ENCODE data around the gene PHYKPL. TPM values are rescaled to one million over a fixed set of nuclear protein-coding genes. Genes with fewer than 3 reads are reported as not detected.
"Not testable (repeated sequence)": the region's sequence is repeated elsewhere in the genome, so short reads cannot be mapped to it uniquely, and the experiment has no call there.

PHYKPL gene
- total RNA-seq, 1 donor from 2014 or later: 89.3 TPM

DNA sequence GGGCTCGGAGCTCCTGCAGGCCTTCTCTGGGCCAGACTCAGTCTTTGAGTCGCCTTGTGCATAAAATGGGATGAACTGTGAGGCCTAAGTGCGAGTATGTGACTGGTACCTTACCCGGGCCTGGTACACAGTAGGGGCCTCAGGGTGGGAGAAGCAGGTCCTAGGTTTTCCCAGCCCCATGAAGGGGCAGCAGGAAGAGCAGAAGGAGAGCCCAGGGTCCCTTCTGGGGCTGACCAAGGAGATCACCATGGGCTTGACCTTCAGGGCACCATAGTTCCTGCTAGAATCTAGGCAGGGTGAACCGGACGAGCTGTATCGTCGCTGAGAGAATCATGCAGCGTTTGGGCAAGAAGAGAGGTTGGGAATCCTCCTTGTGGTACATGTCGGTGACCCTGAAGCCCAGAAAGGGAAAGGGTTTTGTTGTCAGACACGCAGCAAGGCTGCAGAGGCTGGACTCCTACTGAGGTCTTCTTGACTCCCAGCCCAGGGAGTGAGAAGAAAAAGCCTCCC is 373 bp upstream of the PHYKPL start:
- TF ChIP-seq, protein P1, sequence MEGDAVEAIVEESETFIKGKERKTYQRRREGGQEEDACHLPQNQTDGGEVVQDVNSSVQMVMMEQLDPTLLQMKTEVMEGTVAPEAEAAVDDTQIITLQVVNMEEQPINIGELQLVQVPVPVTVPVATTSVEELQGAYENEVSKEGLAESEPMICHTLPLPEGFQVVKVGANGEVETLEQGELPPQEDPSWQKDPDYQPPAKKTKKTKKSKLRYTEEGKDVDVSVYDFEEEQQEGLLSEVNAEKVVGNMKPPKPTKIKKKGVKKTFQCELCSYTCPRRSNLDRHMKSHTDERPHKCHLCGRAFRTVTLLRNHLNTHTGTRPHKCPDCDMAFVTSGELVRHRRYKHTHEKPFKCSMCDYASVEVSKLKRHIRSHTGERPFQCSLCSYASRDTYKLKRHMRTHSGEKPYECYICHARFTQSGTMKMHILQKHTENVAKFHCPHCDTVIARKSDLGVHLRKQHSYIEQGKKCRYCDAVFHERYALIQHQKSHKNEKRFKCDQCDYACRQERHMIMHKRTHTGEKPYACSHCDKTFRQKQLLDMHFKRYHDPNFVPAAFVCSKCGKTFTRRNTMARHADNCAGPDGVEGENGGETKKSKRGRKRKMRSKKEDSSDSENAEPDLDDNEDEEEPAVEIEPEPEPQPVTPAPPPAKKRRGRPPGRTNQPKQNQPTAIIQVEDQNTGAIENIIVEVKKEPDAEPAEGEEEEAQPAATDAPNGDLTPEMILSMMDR (IDR thresholded peaks at IDR 0.05): no peak
- no peaks in the 10 kb centered on the region for H3K27me3 ChIP-seq
- no peak for DNase-seq (ENCODE audit: low spot score in 2 of 2)
- no peaks in the 10 kb centered on the region for H3K9me3 ChIP-seq
- H3K4me3 ChIP-seq: peak overlapping the region; percentile 81 to 87
- peaks cover 13 to 24% of the 10 kb centered on the region in 2 donors for H3K36me3 ChIP-seq
- H3K27ac ChIP-seq: peak overlapping the region; percentile 97
- H3K4me1 ChIP-seq: peaks cover 10 to 18% of the 10 kb centered on the region in 2 donors
- intact Hi-C loops (cut with DNase I): loop anchor here (1.0 to 5.0 kb wide), 3 partner anchors 28 to 1499 kb away; partner anchors contain the start of gene MAML1

DNA sequence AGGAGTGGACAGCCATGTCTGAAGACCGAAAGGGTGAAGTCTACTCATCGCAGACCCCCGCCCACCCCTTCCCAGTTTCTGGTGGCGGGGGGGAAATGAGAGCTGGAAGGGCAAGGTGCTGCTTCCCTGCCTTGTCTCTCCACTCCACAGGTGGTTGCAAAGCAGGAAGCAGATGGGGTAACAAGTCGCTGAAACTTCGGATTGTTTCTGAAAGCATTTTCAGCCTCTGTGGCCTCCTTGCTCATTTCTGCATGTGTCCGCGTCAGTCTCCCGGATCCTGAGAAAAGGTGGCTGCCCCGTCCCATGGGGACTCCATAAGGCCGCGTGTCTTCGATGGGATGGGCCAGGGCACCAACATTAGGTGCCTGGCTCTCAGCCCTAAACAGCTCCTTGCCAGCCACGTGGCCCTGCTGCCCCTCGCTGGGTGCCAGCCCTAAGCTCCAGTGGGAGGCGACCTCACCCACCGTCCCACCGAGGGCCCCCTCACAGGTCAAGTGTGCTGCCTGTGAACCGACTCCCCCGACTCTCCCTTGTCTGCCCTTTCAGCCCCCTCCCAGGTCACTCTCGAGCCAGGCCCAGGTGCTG is 971 bp downstream of the PHYKPL start:
- TF ChIP-seq, protein P1 (IDR thresholded peaks at IDR 0.05): no peak

DNA sequence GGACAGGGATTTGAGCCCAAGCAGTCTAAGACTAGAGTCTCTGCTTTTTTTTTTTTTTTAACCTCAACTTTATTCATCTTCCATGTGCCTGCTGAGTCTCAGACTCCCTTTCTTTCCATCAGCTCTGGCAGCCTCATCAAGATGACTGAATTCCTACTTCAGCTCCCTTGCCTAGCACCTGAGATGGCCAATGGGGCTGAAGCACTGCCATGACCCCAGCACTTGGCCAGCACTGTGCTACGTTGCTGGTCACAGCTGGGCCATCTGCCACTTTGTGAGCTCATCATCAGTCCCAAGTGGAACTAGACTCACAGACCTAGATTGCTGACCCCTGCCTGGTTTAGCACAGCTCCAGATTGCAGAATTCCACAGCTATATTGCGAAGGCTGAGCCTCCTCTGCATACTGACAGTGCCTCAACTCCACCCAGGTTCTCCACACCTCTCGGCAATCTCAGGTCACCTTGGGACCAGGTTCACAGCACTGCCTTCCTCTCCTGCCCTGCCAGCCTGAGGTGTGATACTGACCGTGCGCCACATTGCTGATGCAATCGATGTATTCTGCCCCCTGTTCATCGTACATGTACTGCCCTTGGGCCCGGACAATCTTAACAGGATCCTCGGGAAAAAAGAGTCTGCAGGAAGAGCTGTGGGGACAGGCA is 1.6 kb downstream of the PHYKPL start:
- Histone ChIP-seq H3K27me3 (no peaks in the 10 kb centered on the region), H3K4me1 (peaks cover 10 to 18% of the 10 kb centered on the region in 2 donors), H3K9me3 (no peaks in the 10 kb centered on the region), H3K36me3 (peaks cover 16 to 38% of the 10 kb centered on the region in 2 donors), H3K27ac (peak overlapping the region; percentile 97), H3K4me3 (peak overlapping the region; percentile 81 to 87)
- TF ChIP-seq, protein P1 (IDR thresholded peaks at IDR 0.05): no peak
- intact Hi-C loops (cut with DNase I): loop anchor here (5.0 kb wide), 1 partner anchor 1501 kb away; the partner anchor contains the start of gene MAML1
- DNase-seq (ENCODE audit: low spot score in 2 of 2): peak in 1 of 2 donors; percentile 79

More for the DNA sequence above, 971 bp downstream of the PHYKPL start:
- H3K27me3 ChIP-seq: no peaks in the 10 kb centered on the region
- intact Hi-C loops (cut with DNase I): loop anchor here (1.0 to 5.0 kb wide), 3 partner anchors 26 to 1501 kb away; partner anchors contain the start of gene MAML1
- no peak for DNase-seq (ENCODE audit: low spot score in 2 of 2)
- H3K4me1 ChIP-seq: peaks cover 10 to 18% of the 10 kb centered on the region in 2 donors
- H3K36me3 ChIP-seq: peaks cover 16 to 34% of the 10 kb centered on the region in 2 donors
- no peaks in the 10 kb centered on the region for H3K9me3 ChIP-seq
- peak overlapping the region; percentile 97 for H3K27ac ChIP-seq
- H3K4me3 ChIP-seq: peak overlapping the region; percentile 81 to 87

DNA sequence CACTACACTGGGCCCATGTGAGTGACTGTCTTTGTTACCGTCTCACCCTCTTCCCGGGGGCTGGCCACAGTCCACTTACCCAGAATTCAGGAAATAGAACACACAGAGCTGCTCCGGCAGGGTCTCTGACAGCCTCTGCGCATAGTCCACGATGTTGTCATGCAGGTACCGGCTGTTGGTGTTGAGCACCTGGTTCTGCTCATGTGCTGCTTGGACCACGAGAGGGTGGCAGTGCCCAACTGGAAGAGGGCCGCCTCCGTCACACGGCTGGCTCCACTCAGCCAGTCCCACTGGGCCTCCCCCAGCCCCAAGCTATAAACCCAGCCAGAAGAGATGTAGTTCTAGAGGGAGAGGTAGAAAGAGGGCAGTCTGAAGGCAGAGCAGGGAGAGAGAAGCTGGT is 2.7 kb downstream of the PHYKPL start:
- DNase-seq (ENCODE audit: low spot score in 2 of 2): no peak
- Histone ChIP-seq H3K27me3 (no peaks in the 10 kb centered on the region), H3K9me3 (no peaks in the 10 kb centered on the region), H3K36me3 (peaks cover 16 to 42% of the 10 kb centered on the region in 2 donors), H3K4me1 (peaks cover 10 to 18% of the 10 kb centered on the region in 2 donors), H3K4me3 (no peak overlapping the region), H3K27ac (no peak overlapping the region)
- TF ChIP-seq, protein P1 (IDR thresholded peaks at IDR 0.05): no peak
- intact Hi-C loops (cut with DNase I): loop anchor here (5.0 kb wide), 1 partner anchor 1502 kb away; the partner anchor contains the start of gene MAML1

DNA sequence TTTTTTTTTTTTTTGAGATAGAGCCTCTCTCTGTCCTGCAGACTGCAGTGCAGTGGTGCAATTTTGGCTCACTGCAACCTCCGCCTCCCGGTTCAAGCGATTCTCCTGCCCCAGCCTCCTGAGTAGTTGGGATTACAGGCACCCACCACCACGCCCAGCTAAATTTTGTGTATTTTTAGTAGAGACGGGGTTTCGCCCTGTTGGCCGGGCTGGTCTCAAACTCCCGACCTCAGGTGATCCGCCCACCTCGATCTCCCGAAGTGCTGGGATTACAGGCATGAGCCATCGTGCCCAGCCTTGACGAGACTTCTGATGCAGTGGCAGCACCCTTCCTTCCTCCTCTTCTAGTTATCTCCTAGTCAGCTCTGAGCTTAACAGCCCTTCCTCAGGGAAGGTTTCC is 3.5 kb downstream of the PHYKPL start:
- intact Hi-C loops (cut with DNase I); H3K27ac ChIP-seq; H3K9me3 ChIP-seq; H3K4me3 ChIP-seq; H3K27me3 ChIP-seq; DNase-seq (ENCODE audit: low spot score in 2 of 2): not testable (repeated sequence)
- Histone ChIP-seq H3K36me3 (peaks cover 16 to 42% of the 10 kb centered on the region in 2 donors), H3K4me1 (peaks cover 10 to 18% of the 10 kb centered on the region in 2 donors)

DNA sequence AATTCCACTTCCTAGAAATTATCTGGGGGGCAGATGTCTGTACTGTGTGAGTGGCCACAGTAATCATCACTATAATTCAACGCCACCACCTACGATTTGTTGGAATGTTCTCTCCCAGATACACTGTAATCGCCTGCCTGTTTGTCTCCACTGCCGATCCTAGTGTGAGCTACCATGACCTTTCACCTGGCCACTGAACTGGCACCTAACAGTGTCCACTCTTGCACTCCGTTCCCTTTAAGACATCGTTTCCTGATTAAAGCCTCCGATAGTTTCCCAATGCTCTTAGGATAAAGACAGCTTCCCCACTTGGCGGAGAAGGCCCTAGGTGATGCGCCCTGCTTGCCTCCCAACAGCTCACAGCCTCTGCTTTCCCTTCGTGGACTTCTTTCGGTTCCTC is 4.0 kb downstream of the PHYKPL start:
- Histone ChIP-seq H3K4me3 (no peak overlapping the region), H3K36me3 (peaks cover 20 to 46% of the 10 kb centered on the region in 2 donors), H3K27me3 (no peaks in the 10 kb centered on the region), H3K27ac (no peak overlapping the region), H3K4me1 (peaks cover 10 to 18% of the 10 kb centered on the region in 2 donors), H3K9me3 (no peaks in the 10 kb centered on the region)
- intact Hi-C loops (cut with DNase I): no loop called here
- TF ChIP-seq, protein P1 (IDR thresholded peaks at IDR 0.05): no peak
- DNase-seq (ENCODE audit: low spot score in 2 of 2): no peak
